HL-60 (cell line): ENCODE results near the gene CSK.

Source experiments
- DNase-seq, 2 experiments: peaks; one replicate each; pipeline ENCODE4 v3.0.0-alpha.2; 2010 to 2020; ENCODE audit warnings: low read depth in 1 of 2, low spot score in 1 of 2
- H3K27ac ChIP-seq: fragments of 250-450 bp; sonication (Bioruptor Pico); replicated peaks from 2 replicates; pipeline ENCODE4 v1.5.1; 2020; ENCODE audit warnings: mild to moderate bottlenecking, moderate library complexity
- H3K27me3 ChIP-seq: fragments of 250-450 bp; sonication (Bioruptor Pico); 2 replicates; pipeline ENCODE4 v1.5.1; 2021; ENCODE audit warnings: mild to moderate bottlenecking, moderate library complexity; ENCODE audit not compliant: insufficient read depth, poor library complexity, severe bottlenecking
- H3K4me3 ChIP-seq: replicated peaks from 2 replicates; pipeline ENCODE4 v1.5.1; 2011; ENCODE audit warnings: mild to moderate bottlenecking, control low read depth, low read length; ENCODE audit not compliant: insufficient read depth
- GABPA ChIP-seq: IDR thresholded peaks from 2 replicates; pipeline ENCODE4 v1.6.1; 2012; ENCODE audit warnings: low read depth
- POLR2AphosphoS5 ChIP-seq: IDR thresholded peaks from 2 replicates; pipeline ENCODE4 v1.6.1; 2012; ENCODE audit warnings: low read depth
- SPI1 ChIP-seq: IDR thresholded peaks from 2 replicates; pipeline ENCODE4 v1.6.1; 2012; ENCODE audit warnings: low read depth, mild to moderate bottlenecking, borderline replicate concordance
- TF ChIP-seq, protein P1 (sequence below): IDR thresholded peaks from 2 replicates; pipeline ENCODE4 v1.6.1; 2012; ENCODE audit warnings: low read depth; ENCODE audit not compliant: insufficient replicate concordance
- TF ChIP-seq, protein P2 (sequence below): IDR thresholded peaks from one replicate; pipeline ENCODE4 v1.5.1; 2011; ENCODE audit warnings: low read length, control low read depth, inconsistent platforms; ENCODE audit not compliant: insufficient read depth

The CSK gene

DNA sequence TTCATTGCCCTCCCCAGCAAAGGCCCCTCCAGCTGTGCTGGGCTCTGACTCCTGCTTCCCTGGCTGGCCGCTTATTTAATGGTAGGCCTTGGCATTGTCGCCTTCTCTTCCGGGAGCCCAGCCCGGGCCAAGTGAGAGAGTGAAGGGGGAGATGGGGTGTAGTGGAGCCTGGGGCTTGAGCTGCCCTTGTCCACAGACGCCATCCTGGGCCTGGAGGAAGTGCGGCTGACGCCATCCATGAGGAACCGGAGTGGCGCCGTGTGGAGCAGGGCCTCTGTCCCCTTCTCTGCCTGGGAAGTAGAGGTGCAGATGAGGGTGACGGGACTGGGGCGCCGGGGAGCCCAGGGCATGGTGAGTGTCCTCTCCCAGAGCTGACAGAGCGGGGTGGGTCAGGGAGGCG lies 34.1 kb downstream of the CSK start:
- H3K27me3 ChIP-seq = no peaks in the 10 kb centered on the region
- no peak for DNase-seq
- no peak overlapping the region for H3K4me3 ChIP-seq
- H3K27ac ChIP-seq = no peak overlapping the region
- TF ChIP-seq, protein P1, sequence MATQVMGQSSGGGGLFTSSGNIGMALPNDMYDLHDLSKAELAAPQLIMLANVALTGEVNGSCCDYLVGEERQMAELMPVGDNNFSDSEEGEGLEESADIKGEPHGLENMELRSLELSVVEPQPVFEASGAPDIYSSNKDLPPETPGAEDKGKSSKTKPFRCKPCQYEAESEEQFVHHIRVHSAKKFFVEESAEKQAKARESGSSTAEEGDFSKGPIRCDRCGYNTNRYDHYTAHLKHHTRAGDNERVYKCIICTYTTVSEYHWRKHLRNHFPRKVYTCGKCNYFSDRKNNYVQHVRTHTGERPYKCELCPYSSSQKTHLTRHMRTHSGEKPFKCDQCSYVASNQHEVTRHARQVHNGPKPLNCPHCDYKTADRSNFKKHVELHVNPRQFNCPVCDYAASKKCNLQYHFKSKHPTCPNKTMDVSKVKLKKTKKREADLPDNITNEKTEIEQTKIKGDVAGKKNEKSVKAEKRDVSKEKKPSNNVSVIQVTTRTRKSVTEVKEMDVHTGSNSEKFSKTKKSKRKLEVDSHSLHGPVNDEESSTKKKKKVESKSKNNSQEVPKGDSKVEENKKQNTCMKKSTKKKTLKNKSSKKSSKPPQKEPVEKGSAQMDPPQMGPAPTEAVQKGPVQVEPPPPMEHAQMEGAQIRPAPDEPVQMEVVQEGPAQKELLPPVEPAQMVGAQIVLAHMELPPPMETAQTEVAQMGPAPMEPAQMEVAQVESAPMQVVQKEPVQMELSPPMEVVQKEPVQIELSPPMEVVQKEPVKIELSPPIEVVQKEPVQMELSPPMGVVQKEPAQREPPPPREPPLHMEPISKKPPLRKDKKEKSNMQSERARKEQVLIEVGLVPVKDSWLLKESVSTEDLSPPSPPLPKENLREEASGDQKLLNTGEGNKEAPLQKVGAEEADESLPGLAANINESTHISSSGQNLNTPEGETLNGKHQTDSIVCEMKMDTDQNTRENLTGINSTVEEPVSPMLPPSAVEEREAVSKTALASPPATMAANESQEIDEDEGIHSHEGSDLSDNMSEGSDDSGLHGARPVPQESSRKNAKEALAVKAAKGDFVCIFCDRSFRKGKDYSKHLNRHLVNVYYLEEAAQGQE = no peak
- no peak for TF ChIP-seq SPI1
- TF ChIP-seq, protein P2, sequence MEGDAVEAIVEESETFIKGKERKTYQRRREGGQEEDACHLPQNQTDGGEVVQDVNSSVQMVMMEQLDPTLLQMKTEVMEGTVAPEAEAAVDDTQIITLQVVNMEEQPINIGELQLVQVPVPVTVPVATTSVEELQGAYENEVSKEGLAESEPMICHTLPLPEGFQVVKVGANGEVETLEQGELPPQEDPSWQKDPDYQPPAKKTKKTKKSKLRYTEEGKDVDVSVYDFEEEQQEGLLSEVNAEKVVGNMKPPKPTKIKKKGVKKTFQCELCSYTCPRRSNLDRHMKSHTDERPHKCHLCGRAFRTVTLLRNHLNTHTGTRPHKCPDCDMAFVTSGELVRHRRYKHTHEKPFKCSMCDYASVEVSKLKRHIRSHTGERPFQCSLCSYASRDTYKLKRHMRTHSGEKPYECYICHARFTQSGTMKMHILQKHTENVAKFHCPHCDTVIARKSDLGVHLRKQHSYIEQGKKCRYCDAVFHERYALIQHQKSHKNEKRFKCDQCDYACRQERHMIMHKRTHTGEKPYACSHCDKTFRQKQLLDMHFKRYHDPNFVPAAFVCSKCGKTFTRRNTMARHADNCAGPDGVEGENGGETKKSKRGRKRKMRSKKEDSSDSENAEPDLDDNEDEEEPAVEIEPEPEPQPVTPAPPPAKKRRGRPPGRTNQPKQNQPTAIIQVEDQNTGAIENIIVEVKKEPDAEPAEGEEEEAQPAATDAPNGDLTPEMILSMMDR = no peak
- TF ChIP-seq POLR2AphosphoS5 = no peak
- TF ChIP-seq GABPA = no peak

DNA sequence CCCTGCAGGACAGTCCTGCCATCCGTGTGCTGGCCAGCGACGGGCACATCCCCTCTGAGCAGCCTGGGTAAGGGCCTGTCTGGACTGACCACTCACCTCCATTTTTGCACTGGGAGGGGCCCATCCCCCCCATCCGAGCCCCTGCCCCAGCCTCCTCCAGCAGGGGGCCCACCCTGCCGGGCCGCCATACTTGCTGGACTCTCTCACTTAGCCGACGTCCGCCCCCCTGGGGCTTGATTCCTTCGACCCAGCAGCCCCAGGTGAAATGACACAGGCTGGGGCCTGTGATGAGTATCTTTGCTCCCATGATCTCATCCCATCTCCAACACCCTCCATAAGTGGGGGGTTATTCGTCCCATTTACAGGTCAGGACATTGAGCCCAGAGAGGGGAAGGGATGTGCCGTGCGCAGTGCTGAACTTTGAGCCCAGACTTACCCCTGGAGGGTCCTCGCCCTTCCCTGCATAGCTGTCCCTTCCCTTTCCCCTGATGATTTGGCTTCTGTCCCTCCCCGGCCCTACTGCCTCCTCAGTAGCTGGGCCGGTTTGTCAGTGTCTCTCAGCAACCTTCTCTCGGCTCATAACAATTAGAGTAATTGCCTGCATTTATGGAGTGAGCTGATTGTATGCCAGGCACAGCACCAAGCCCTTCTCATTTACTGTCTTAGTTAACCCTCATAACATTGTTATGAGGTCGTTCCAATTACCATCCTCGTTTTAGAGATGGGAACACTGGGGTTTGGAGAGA lies 34.9 kb downstream of the CSK start:
- no peak for TF ChIP-seq SPI1
- TF ChIP-seq GABPA = no peak
- no peak for TF ChIP-seq POLR2AphosphoS5
- TF ChIP-seq, protein P2 = no peak
- TF ChIP-seq, protein P1 = no peak
- no peak overlapping the region for H3K4me3 ChIP-seq
- no peak overlapping the region for H3K27ac ChIP-seq
- no peaks in the 10 kb centered on the region for H3K27me3 ChIP-seq
- no peak for DNase-seq

DNA sequence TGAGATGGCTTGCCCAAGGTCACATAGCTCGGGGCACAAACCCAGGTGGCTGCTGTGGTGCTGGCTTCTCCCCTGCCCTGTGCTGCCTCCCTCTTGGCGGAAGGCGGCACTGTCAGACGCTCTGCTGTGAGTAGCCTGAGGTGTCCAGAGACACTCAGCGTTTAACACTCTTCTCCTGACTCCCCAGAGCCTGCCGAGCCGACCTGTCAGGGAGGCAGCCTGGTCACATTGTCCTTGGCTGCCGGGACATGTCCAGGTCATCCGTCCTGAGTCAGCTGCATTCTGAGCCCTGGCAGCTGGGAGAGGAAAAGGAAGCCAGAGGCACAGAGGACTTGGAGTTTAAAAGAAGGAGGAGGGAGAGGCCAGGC lies 35.5 kb downstream of the CSK start:
- no peak overlapping the region for H3K4me3 ChIP-seq
- H3K27ac ChIP-seq = no peak overlapping the region
- TF ChIP-seq SPI1 = no peak
- TF ChIP-seq, protein P2 = peak; percentile 37
- H3K27me3 ChIP-seq = no peaks in the 10 kb centered on the region
- peak in 1 of 2 experiments; percentile 56 for DNase-seq

DNA sequence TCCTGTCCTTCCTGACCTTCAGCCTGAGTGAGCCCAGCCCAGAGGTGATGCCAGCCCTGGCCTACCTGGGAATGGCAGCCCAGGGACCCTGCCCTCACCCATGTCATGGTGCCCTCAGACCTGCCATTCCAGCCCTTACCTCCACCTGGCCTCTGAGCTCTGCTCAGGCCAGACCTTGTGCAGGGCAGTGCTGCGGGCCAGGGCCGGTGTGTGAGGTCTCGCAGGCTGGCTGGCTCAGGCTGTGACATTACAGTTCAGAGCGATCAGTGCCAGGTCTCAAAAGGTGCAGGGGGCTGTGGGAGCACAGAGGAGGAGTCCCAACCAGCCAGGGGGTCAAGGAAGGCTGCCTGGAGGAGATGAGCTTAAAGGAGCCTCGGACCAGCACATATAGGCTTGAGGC lies 38.2 kb downstream of the CSK start:
- peaks cover 2% of the 10 kb centered on the region for H3K27me3 ChIP-seq
- no peak overlapping the region for H3K27ac ChIP-seq
- no peak for DNase-seq
- TF ChIP-seq, protein P1 = no peak
- TF ChIP-seq GABPA (no peak), POLR2AphosphoS5 (no peak)
- no peak overlapping the region for H3K4me3 ChIP-seq
